WI38 (cell line): Measurements from ENCODE around the gene ARHGAP24.

Experiments used
- H3K4me3 ChIP-seq: 2 replicates; pipeline ENCODE4 v1.5.1; 2011; ENCODE audit warnings: low read depth, mild to moderate bottlenecking, control low read depth, low read length
- TF ChIP-seq, protein P1 (sequence below): IDR thresholded peaks from 2 replicates; pipeline ENCODE4 v1.5.1; 2012; ENCODE audit warnings: low read depth, mild to moderate bottlenecking, control low read depth, low read length

The ARHGAP24 gene

DNA sequence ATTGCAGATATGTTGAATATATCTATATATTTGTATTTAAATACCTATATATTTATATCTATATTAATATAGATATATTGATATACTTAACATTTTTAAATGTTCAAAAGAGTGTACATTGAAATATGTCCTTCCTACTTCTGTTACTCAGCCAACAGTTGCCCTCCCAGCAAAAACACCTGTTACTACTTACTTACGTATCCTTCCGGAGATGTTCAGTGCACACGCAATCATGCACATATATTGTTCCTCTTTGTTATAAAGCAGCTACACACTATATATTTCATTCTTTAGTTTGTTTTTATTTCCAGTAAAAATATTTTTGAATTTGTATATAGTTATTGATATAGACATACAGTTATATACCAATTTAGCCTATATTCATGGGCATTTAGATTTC lies 142.3 kb downstream of the ARHGAP24 start:
- no peak overlapping the region for H3K4me3 ChIP-seq
- TF ChIP-seq, protein P1, sequence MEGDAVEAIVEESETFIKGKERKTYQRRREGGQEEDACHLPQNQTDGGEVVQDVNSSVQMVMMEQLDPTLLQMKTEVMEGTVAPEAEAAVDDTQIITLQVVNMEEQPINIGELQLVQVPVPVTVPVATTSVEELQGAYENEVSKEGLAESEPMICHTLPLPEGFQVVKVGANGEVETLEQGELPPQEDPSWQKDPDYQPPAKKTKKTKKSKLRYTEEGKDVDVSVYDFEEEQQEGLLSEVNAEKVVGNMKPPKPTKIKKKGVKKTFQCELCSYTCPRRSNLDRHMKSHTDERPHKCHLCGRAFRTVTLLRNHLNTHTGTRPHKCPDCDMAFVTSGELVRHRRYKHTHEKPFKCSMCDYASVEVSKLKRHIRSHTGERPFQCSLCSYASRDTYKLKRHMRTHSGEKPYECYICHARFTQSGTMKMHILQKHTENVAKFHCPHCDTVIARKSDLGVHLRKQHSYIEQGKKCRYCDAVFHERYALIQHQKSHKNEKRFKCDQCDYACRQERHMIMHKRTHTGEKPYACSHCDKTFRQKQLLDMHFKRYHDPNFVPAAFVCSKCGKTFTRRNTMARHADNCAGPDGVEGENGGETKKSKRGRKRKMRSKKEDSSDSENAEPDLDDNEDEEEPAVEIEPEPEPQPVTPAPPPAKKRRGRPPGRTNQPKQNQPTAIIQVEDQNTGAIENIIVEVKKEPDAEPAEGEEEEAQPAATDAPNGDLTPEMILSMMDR = no peak

- TF ChIP-seq, protein P1 = no peak
- H3K4me3 ChIP-seq = no peak overlapping the region
Measured at GRCh38 chr4:85632981-85633380, 158.0 kb downstream of the ARHGAP24 start.

DNA sequence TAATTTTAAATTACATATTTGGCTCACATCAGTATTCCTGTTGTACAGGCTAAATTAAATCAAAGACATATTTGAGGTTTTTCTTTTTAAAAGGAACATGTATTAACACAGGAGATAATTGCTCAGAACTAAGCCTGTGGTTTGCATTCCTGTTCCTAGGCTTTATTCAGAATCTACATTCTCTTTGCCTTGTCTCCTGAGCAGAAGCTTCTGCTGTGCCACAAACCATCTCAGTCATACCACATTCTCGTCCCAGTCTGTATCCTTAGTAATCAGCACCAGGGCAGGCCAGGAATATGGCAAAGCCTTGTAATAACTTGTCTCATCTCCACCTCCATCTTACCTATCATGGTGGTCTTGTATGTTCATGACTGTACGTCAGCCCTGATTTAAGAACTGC lies 162.8 kb downstream of the ARHGAP24 start:
- TF ChIP-seq, protein P1 = no peak

DNA sequence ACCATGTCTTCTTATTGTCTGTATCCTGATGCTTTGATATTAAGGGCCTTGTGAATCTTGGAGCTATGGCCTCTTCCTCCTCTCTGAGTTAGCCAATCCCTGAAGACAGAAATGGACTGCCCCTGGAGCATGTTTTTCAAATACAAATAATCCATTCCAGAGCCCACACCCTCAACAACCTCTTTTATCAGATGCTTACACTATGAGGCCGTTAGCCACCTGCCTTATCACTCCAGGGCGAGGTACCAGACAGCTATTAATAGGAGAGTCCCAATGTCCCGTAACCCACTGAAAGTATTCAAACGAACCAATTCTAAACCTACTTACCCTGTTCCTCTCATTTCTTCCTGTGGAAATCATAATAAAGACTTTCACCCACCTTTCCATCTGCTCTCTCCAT lies 165.0 kb downstream of the ARHGAP24 start:
- no peak overlapping the region for H3K4me3 ChIP-seq
- TF ChIP-seq, protein P1 = no peak

More for the DNA sequence above, 162.8 kb downstream of the ARHGAP24 start:
- H3K4me3 ChIP-seq = no peak overlapping the region

DNA sequence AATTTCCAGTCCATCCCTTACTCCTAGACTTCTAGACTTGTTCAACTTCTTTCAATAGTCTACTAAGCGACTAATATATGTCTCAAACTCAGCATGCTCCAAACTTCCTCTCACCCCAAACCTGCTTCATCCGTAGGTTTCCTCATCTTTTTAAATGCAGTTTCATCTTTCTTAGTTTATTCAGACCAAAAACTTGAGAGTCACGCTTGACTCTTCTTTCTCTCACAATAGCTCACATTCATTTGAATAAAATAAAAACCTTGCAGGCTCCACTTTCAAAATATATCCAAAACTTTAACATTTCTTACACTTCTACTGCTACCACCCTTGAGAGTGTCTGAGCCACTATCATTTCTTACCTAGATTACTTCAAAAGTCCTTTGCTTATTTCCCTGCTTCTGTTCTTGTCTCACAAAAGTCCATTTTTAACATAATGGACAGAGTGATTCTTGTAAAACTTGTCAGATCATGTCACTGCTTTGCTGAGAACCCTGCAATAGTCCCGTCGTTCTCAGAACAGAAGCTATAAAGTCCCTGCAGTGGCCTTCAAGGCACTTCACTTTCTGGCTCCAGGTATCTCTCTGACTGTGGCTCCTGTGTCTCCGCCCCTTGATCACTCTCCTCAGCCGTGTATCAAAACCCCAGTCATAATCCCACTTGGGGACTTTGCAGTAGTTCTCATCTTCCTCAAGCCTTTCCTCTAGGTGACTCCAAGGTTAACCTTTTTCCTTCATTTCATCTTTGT lies 167.6 kb downstream of the ARHGAP24 start:
- H3K4me3 ChIP-seq = no peak overlapping the region
- TF ChIP-seq, protein P1 = no peak

- TF ChIP-seq, protein P1 = no peak
- no peak overlapping the region for H3K4me3 ChIP-seq
Measured at GRCh38 chr4:85644061-85644460, 169.1 kb downstream of the ARHGAP24 start.

DNA sequence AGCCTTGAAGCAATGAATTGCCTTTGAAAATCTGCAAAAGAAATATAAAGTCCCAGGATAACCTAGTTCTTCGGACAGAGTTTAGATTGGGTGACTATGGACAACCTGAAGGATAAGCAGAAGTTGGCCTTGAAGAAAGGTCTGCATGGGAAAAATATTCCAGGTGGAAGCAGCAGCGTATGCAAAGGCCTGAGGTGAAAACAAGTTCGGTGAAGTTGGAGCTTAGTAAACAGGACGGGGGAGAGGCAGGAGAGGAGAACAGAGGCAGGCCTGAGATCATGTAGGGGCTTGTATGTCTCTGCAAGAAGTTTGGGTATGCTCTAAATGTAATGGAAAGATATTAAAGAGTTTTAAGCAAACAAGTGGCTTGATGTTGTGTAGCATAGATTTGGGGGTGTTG lies 176.0 kb downstream of the ARHGAP24 start:
- no peak overlapping the region for H3K4me3 ChIP-seq
- TF ChIP-seq, protein P1 = no peak
